Stimulated activated CD8-positive, alpha-beta memory T cell treated with anti-CD3 and anti-CD28 coated beads, Interleukin-12 subunit alpha, Interleukin-12 subunit beta, amount 100 ng/mL, for 24 hours (primary cell): ENCODE data around the gene MYLK.
A peak's percentile ranks its signal among the peaks of the same experiment; 100 is the strongest.
"Not testable (repeated sequence)": the region's sequence is repeated elsewhere in the genome, so short reads cannot be mapped to it uniquely, and the experiment has no call there.

ENCODE experiments used
- DNase-seq: peaks from one replicate; pipeline ENCODE4 v3.0.0-alpha.2; 2020; ENCODE audit errors: extremely low read depth

The MYLK gene

GRCh38 chr3:123600863-123601262 is 283.3 kb downstream of the MYLK start:
- DNase-seq = not testable (repeated sequence)

- no peak for DNase-seq
These were observed 286.6 kb downstream of the MYLK start for GRCh38 chr3:123597561-123597960.

- no peak for DNase-seq
These were observed 288.5 kb downstream of the MYLK start for GRCh38 chr3:123595396-123596180.

GRCh38 chr3:123593381-123593780 is 290.8 kb downstream of the MYLK start:
- no peak for DNase-seq

- DNase-seq = no peak
These were observed 293.3 kb downstream of the MYLK start for GRCh38 chr3:123590685-123591450.

GRCh38 chr3:123587401-123587800 is 296.7 kb downstream of the MYLK start:
- DNase-seq = no peak

- DNase-seq = no peak
These were observed 297.2 kb downstream of the MYLK start for GRCh38 chr3:123586968-123587367.

- no peak for DNase-seq
These were observed 298.0 kb downstream of the MYLK start for GRCh38 chr3:123586131-123586530.

- DNase-seq = peak; percentile 85
These were observed 298.9 kb downstream of the MYLK start, which contains the start of gene HACD2 for GRCh38 chr3:123584988-123585937. TSS of gene HACD2 (minus strand) at chr3:123585053. CDS start at chr3:123585027, 26 bp downstream.

- no peak for DNase-seq
These were observed 299.7 kb downstream of the MYLK start for GRCh38 chr3:123584284-123584987.

- DNase-seq = no peak
These were observed 300.6 kb downstream of the MYLK start for GRCh38 chr3:123583561-123583960.

GRCh38 chr3:123582315-123582714 is 301.8 kb downstream of the MYLK start:
- no peak for DNase-seq

GRCh38 chr3:123576122-123576521 is 308.0 kb downstream of the MYLK start:
- no peak for DNase-seq

- DNase-seq = no peak
These were observed 312.2 kb downstream of the MYLK start for GRCh38 chr3:123571973-123572365.

GRCh38 chr3:123571264-123571972 is 312.7 kb downstream of the MYLK start:
- DNase-seq = no peak

GRCh38 chr3:123568875-123569274 is 315.3 kb downstream of the MYLK start:
- DNase-seq = no peak

GRCh38 chr3:123568034-123568433 is 316.1 kb downstream of the MYLK start:
- DNase-seq = no peak

GRCh38 chr3:123564056-123564455 is 320.1 kb downstream of the MYLK start:
- DNase-seq = no peak

GRCh38 chr3:123562547-123562946 is 321.6 kb downstream of the MYLK start:
- no peak for DNase-seq

GRCh38 chr3:123561188-123561587 is 322.9 kb downstream of the MYLK start:
- DNase-seq = no peak
